Measurements from ENCODE around the gene SOX5.

Gene SOX5

GRCh38 chr12:23659131-23659530, 290.3 kb downstream of the SOX5 start:
- TF ChIP-seq CTCF (IDR thresholded peaks at IDR 0.05; ENCODE audit: unreplicated experiment in 3 of 3) = no peak
- H3K4me3 Mint-ChIP-seq = no peak overlapping the region
- H3K4me1 Mint-ChIP-seq = no peaks in the 10 kb centered on the region
- H3K36me3 Mint-ChIP-seq (ENCODE audit: low read depth) = peaks cover 4% of the 10 kb centered on the region
- no peaks in the 10 kb centered on the region for H3K27me3 Mint-ChIP-seq (ENCODE audit: low read depth)
- no peak overlapping the region for H3K27ac Mint-ChIP-seq
- H3K9me3 Mint-ChIP-seq = no peaks in the 10 kb centered on the region

DNA sequence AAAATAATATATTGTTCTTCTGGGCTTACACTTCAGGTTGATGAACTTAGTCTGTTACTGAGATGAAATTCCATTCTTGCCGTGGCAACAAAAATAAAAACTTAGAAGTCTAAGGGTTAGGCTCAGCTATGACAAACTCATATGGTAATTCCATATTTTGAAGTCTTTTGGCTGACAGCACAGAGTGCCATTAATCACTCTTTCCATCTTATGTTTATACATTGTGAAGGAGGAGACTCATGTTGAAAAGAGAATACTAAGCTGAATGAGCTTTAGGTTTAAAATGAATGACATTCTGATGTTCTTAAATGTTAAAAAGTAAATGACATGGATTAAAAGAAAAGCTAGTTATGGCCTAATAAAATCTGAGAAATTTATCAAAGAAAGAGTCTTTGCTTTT, 291.9 kb downstream of the SOX5 start:
- Mint-ChIP-seq H3K27me3 (ENCODE audit: low read depth) (no peaks in the 10 kb centered on the region), H3K4me1 (no peaks in the 10 kb centered on the region), H3K27ac (no peak overlapping the region), H3K4me3 (no peak overlapping the region), H3K9me3 (no peaks in the 10 kb centered on the region), H3K36me3 (ENCODE audit: low read depth) (peaks cover 4% of the 10 kb centered on the region)
- no peak for TF ChIP-seq CTCF (IDR thresholded peaks at IDR 0.05; ENCODE audit: unreplicated experiment in 3 of 3)

GRCh38 chr12:23655884-23656283, 293.6 kb downstream of the SOX5 start:
- Mint-ChIP-seq H3K27me3 (ENCODE audit: low read depth) (no peaks in the 10 kb centered on the region), H3K36me3 (ENCODE audit: low read depth) (peaks cover 4% of the 10 kb centered on the region), H3K4me3 (no peak overlapping the region), H3K4me1 (no peaks in the 10 kb centered on the region), H3K27ac (no peak overlapping the region), H3K9me3 (no peaks in the 10 kb centered on the region)
- TF ChIP-seq CTCF (IDR thresholded peaks at IDR 0.05; ENCODE audit: unreplicated experiment in 3 of 3) = no peak

DNA sequence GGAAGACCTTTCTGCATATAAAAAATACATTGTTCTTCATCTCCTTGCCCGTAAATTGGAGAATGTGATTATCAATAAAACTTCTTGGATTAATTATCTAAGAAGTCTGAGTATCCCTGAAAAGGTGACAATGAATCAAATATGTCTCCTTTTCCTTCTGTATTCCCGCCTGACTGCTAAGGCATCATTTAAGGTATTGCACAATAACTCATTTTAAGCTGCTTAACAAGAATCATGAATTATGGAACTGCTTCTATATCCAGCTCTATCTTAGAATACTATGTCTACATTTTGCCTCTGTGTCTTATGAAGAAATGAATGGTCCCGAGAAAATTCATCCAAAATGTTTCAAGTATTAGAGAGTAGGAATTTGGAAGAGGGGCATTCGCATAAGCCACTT, 294.4 kb downstream of the SOX5 start:
- Mint-ChIP-seq H3K4me1 (no peaks in the 10 kb centered on the region), H3K9me3 (no peaks in the 10 kb centered on the region), H3K27ac (no peak overlapping the region), H3K4me3 (no peak overlapping the region), H3K27me3 (ENCODE audit: low read depth) (no peaks in the 10 kb centered on the region), H3K36me3 (ENCODE audit: low read depth) (peaks cover 8% of the 10 kb centered on the region)
- no peak for TF ChIP-seq CTCF (IDR thresholded peaks at IDR 0.05; ENCODE audit: unreplicated experiment in 3 of 3)

- no peaks in the 10 kb centered on the region for H3K4me1 Mint-ChIP-seq
- H3K27me3 Mint-ChIP-seq (ENCODE audit: low read depth) = no peaks in the 10 kb centered on the region
- TF ChIP-seq CTCF (IDR thresholded peaks at IDR 0.05; ENCODE audit: unreplicated experiment in 3 of 3) = no peak
- peaks cover 27% of the 10 kb centered on the region for H3K36me3 Mint-ChIP-seq (ENCODE audit: low read depth)
- H3K4me3 Mint-ChIP-seq = no peak overlapping the region
- H3K27ac Mint-ChIP-seq = no peak overlapping the region
- H3K9me3 Mint-ChIP-seq = peaks cover 4% of the 10 kb centered on the region
Observed at GRCh38 chr12:23648546-23648945, 300.9 kb downstream of the SOX5 start.

- no peak for TF ChIP-seq CTCF (IDR thresholded peaks at IDR 0.05; ENCODE audit: unreplicated experiment in 3 of 3)
- no peaks in the 10 kb centered on the region for H3K4me1 Mint-ChIP-seq
- no peak overlapping the region for H3K27ac Mint-ChIP-seq
- H3K36me3 Mint-ChIP-seq (ENCODE audit: low read depth) = peaks cover 39% of the 10 kb centered on the region
- H3K27me3 Mint-ChIP-seq (ENCODE audit: low read depth) = no peaks in the 10 kb centered on the region
- peaks cover 4% of the 10 kb centered on the region for H3K9me3 Mint-ChIP-seq
- H3K4me3 Mint-ChIP-seq = no peak overlapping the region
Observed at GRCh38 chr12:23640754-23641153, 308.7 kb downstream of the SOX5 start.
